IMR-90 (cell line): Measurements from ENCODE around the gene TRAF3. TPM values are rescaled to one million over a fixed set of nuclear protein-coding genes. Genes with fewer than 3 reads are reported as not detected.

Experiments
- ATAC-seq: fragments of 200-7000 bp; cut with Tn5 transposase; 2 replicates; pipeline ENCODE4 v1.9.1; 2020; ENCODE audit warnings: low read depth, mild to moderate bottlenecking, moderate library complexity
- BruUV-seq: library from RNA; stranded (reverse); fragments of 400-500 nt; replicated peaks from 2 replicates; lab custom pipeline; 2021; lab: Mats Ljungman, UMichigan
- CTCF ChIA-PET: fragments of 300-600 bp; formaldehyde crosslinking; extraction: SDS; loops from one replicate; lab custom pipeline; 2021; ENCODE audit warnings: antibody characterized with exemption; lab: Yijun Ruan, JAX
- POLR2A ChIA-PET: fragments of 300-600 bp; sonication (Branson Sonifier 250); formaldehyde crosslinking; loops from one replicate; lab custom pipeline; 2022; ENCODE audit warnings: antibody characterized with exemption; ENCODE audit not compliant: unreplicated experiment; lab: Charles Lee
- DNase-seq: peaks from one replicate; pipeline ENCODE4 v3.0.0; 2013
- H2AFZ ChIP-seq: replicated peaks from 2 replicates; pipeline ENCODE3; 2013; ENCODE audit warnings: low read length, mild to moderate bottlenecking; ENCODE audit not compliant: poor library complexity
- H2AK5ac ChIP-seq: 2 replicates; pipeline ENCODE4 v1.6.1; 2013; ENCODE audit warnings: low read depth, low read length, inconsistent platforms
- H2AK9ac ChIP-seq: replicated peaks from 2 replicates; pipeline ENCODE3; 2013; ENCODE audit warnings: mild to moderate bottlenecking, low read depth, low read length, moderate library complexity; ENCODE audit not compliant: poor library complexity
- H2BK120ac ChIP-seq: 2 replicates; pipeline ENCODE4 v1.6.1; 2013; ENCODE audit warnings: low read depth, low read length, inconsistent platforms
- H2BK15ac ChIP-seq: 3 replicates; pipeline ENCODE4 v1.6.1; 2013; ENCODE audit warnings: low read depth, low read length, inconsistent platforms
- H2BK20ac ChIP-seq: 2 replicates; pipeline ENCODE4 v1.6.1; 2013; ENCODE audit warnings: low read depth, mild to moderate bottlenecking, inconsistent platforms, low read length, moderate library complexity
- H2BK5ac ChIP-seq: 2 replicates; pipeline ENCODE4 v1.6.1; 2013; ENCODE audit warnings: mild to moderate bottlenecking, low read depth, low read length, inconsistent platforms; ENCODE audit not compliant: poor library complexity, severe bottlenecking
- H3K14ac ChIP-seq: replicated peaks from 2 replicates; pipeline ENCODE4 v1.6.1; 2013; ENCODE audit warnings: low read depth, low read length, inconsistent platforms
- H3K18ac ChIP-seq: 2 replicates; pipeline ENCODE4 v1.6.1; 2013; ENCODE audit warnings: low read depth, low read length, control low read depth
- H3K23ac ChIP-seq: 2 replicates; pipeline ENCODE4 v1.6.1; 2013; ENCODE audit warnings: low read depth, low read length, inconsistent platforms
- H3K27ac ChIP-seq: 2 replicates; pipeline ENCODE4 v1.5.1; 2013; ENCODE audit warnings: mild to moderate bottlenecking, control low read depth, low read length; ENCODE audit not compliant: insufficient read depth
- H3K27me3 ChIP-seq: 2 replicates; pipeline ENCODE4 v1.6.1; 2013; ENCODE audit warnings: low read length; ENCODE audit not compliant: control insufficient read depth, insufficient read depth
- H3K36me3 ChIP-seq: 2 replicates; pipeline ENCODE4 v1.6.1; 2013; ENCODE audit warnings: low read length, mixed read lengths; ENCODE audit not compliant: control insufficient read depth, insufficient read depth
- H3K4ac ChIP-seq: 2 replicates; pipeline ENCODE4 v1.6.1; 2013; ENCODE audit warnings: low read depth, low read length, inconsistent platforms
- H3K4me1 ChIP-seq: 2 replicates; pipeline ENCODE4 v1.6.1; 2013; ENCODE audit warnings: low read length, mixed read lengths; ENCODE audit not compliant: control insufficient read depth, insufficient read depth
- H3K4me2 ChIP-seq: 2 replicates; pipeline ENCODE4 v1.6.1; 2013; ENCODE audit warnings: low read depth, mild to moderate bottlenecking, control low read depth, low read length, moderate library complexity
- H3K4me3 ChIP-seq: 2 replicates; pipeline ENCODE4 v1.5.1; 2013; ENCODE audit warnings: low read depth, mild to moderate bottlenecking, control low read depth, low read length, moderate library complexity; ENCODE audit not compliant: insufficient read depth
- H3K56ac ChIP-seq: 2 replicates; pipeline ENCODE4 v1.6.1; 2013; ENCODE audit warnings: low read length, inconsistent platforms; ENCODE audit not compliant: insufficient read depth; ENCODE audit errors: extremely low read depth
- H3K79me1 ChIP-seq, 2 experiments: 2 replicates each; pipeline ENCODE4 v1.6.1; 2013; ENCODE audit warnings: low read length in 2 of 2, inconsistent platforms in 1 of 2, low read depth in 1 of 2
- H3K9ac ChIP-seq: 2 replicates; pipeline ENCODE4 v1.6.1; 2013; ENCODE audit warnings: low read depth, low read length, control low read depth
- H3K9me1 ChIP-seq: 2 replicates; pipeline ENCODE4 v1.6.1; 2013; ENCODE audit warnings: low read length, inconsistent platforms; ENCODE audit not compliant: insufficient read depth
- H3K9me3 ChIP-seq: 2 replicates; pipeline ENCODE4 v1.6.1; 2013; ENCODE audit warnings: low read length; ENCODE audit not compliant: control insufficient read depth, insufficient read depth
- H4K20me1 ChIP-seq: 2 replicates; pipeline ENCODE4 v1.6.1; 2013; ENCODE audit warnings: low read length, inconsistent platforms; ENCODE audit not compliant: insufficient read depth
- H4K5ac ChIP-seq: 2 replicates; pipeline ENCODE4 v1.6.1; 2013; ENCODE audit warnings: mild to moderate bottlenecking, low read depth, low read length, control low read depth
- H4K8ac ChIP-seq, 2 experiments: 2 replicates each; pipeline ENCODE4 v1.6.1; 2013; ENCODE audit warnings: low read depth in 2 of 2, low read length in 2 of 2, control low read depth in 1 of 2, inconsistent platforms in 1 of 2
- H4K91ac ChIP-seq: 2 replicates; pipeline ENCODE4 v1.6.1; 2013; ENCODE audit warnings: low read depth, low read length, inconsistent platforms; ENCODE audit not compliant: insufficient read depth
- BHLHE40 ChIP-seq: fragments of 150-350 bp; IDR thresholded peaks from 2 replicates; pipeline ENCODE4 v1.6.1; 2016; ENCODE audit warnings: mild to moderate bottlenecking, low read depth, low read length
- CEBPB ChIP-seq: IDR thresholded peaks from 2 replicates; pipeline ENCODE4 v1.6.1; 2012; ENCODE audit warnings: low read depth, low read length, improper control_type of control experiment
- CHD1 ChIP-seq: IDR thresholded peaks from 2 replicates; pipeline ENCODE4 v1.6.1; 2012; ENCODE audit warnings: low read depth, low read length, improper control_type of control experiment
- ELK1 ChIP-seq: fragments of 150-350 bp; IDR thresholded peaks from 2 replicates; pipeline ENCODE4 v1.6.1; 2016; ENCODE audit warnings: low read depth, mild to moderate bottlenecking, low read length, moderate library complexity, borderline replicate concordance
- FOS ChIP-seq: fragments of 150-350 bp; IDR thresholded peaks from 2 replicates; pipeline ENCODE4 v1.6.1; 2016; ENCODE audit warnings: low read depth, low read length
- MAFK ChIP-seq: IDR thresholded peaks from 2 replicates; pipeline ENCODE4 v1.6.1; 2012; ENCODE audit warnings: low read depth, low read length, improper control_type of control experiment
- MAZ ChIP-seq: IDR thresholded peaks from 2 replicates; pipeline ENCODE4 v1.6.1; 2012; ENCODE audit warnings: low read depth, mild to moderate bottlenecking, low read length, improper control_type of control experiment, moderate library complexity, borderline replicate concordance
- MXI1 ChIP-seq: IDR thresholded peaks from 2 replicates; pipeline ENCODE4 v1.6.1; 2012; ENCODE audit warnings: low read depth, mild to moderate bottlenecking, low read length, moderate library complexity, borderline replicate concordance
- POLR2A ChIP-seq: IDR thresholded peaks from 2 replicates; pipeline ENCODE4 v1.6.1; 2012; ENCODE audit warnings: mild to moderate bottlenecking, low read depth, low read length
- RAD21 ChIP-seq: IDR thresholded peaks from 2 replicates; pipeline ENCODE4 v1.6.1; 2012; ENCODE audit warnings: low read length, improper control_type of control experiment
- RCOR1 ChIP-seq: IDR thresholded peaks from 2 replicates; pipeline ENCODE4 v1.6.1; 2012; ENCODE audit warnings: mild to moderate bottlenecking, low read length, improper control_type of control experiment; ENCODE audit not compliant: insufficient replicate concordance
- SMC3 ChIP-seq: fragments of 150-350 bp; IDR thresholded peaks from 2 replicates; pipeline ENCODE4 v1.6.1; 2016; ENCODE audit warnings: low read depth, mild to moderate bottlenecking, antibody characterized with exemption, low read length, moderate library complexity
- USF2 ChIP-seq: fragments of 150-350 bp; IDR thresholded peaks from 2 replicates; pipeline ENCODE4 v1.6.1; 2017; ENCODE audit warnings: mild to moderate bottlenecking, antibody characterized with exemption, low read length, low read depth
- WGBS, 2 experiments: methylation state at CpG; one replicate each; pipeline versions ENCODE4 v1.1.5 to v1.1.7; 2013; ENCODE audit warnings: missing lambda C conversion rate in 2 of 2; ENCODE audit not compliant: insufficient read length in 1 of 2; ENCODE audit errors: extremely low coverage in 2 of 2; 5-methylcytosine and 5-hydroxymethylcytosine counted together
- dilution Hi-C: fragments of 300-500 bp; cut with HindIII; formaldehyde crosslinking; loops from one replicate; pipeline ENCODE4 v1.14.3; 2018; ENCODE audit warnings: low sequenced_read_pairs; ENCODE audit not compliant: unreplicated experiment
- in situ Hi-C: fragments of 300-500 bp; cut with MboI; formaldehyde crosslinking; loops from 3 replicates; pipeline ENCODE4 v1.14.3; 2019; ENCODE audit warnings: low sequenced_read_pairs, inconsistent platforms, mixed read lengths
- intact Hi-C: fragments of 100-400 bp; cut with micrococcal nuclease; formaldehyde crosslinking; loops from 2 replicates; pipeline ENCODE4 v1.10.0; 2022
- polyA plus RNA-seq, 3 experiments: library from polyadenylated mRNA; depleted of rRNA; stranded (reverse); fragments of >200 nt; gene quantifications; 2 replicates each; pipeline ENCODE4 v1.2.3, GENCODE V29; 2012; ENCODE audit warnings: low replicate concordance in 1 of 3
- total RNA-seq: library from RNA; depleted of rRNA; stranded (reverse); fragments of >200 nt; gene quantifications from 2 replicates; pipeline ENCODE4 v1.2.3, GENCODE V29; 2012

The TRAF3 gene
- total and polyA plus RNA-seq, 2 of the 4 experiments (the other 2 are of a cell fraction): 21.2 to 25.3 TPM

- no peak overlapping the region for H3K56ac ChIP-seq
- H3K27me3 ChIP-seq: no peaks in the 10 kb centered on the region
- WGBS, 2 experiments: 83% methylated on average over 7 of the region's 18 CpGs; no CpG with 5 or more reads in 1 of the 2 experiments
- H3K4me3 ChIP-seq: no peak overlapping the region
- no peak overlapping the region for H2AK9ac ChIP-seq
- H3K79me1 ChIP-seq: no peaks in the 10 kb centered on the region
- ChIA-PET CTCF (no interaction called here), POLR2A (no interaction called here)
- no peak for ATAC-seq
- H3K14ac ChIP-seq: no peak overlapping the region
- H4K20me1 ChIP-seq: no peaks in the 10 kb centered on the region; the same call in 1 of the 2 replicates
- H3K36me3 ChIP-seq: no peaks in the 10 kb centered on the region
- H2BK20ac ChIP-seq: no peak overlapping the region
- no peak overlapping the region for H3K4me2 ChIP-seq
- no peak overlapping the region for H2AFZ ChIP-seq
- no peak for DNase-seq
- no peak overlapping the region for H3K18ac ChIP-seq
- H3K23ac ChIP-seq: no peak overlapping the region
- no peak overlapping the region for H4K5ac ChIP-seq
- no peak overlapping the region for H4K91ac ChIP-seq
- no peak overlapping the region for H2BK5ac ChIP-seq
- H3K9me3 ChIP-seq: no peaks in the 10 kb centered on the region
- no peak overlapping the region for H2BK120ac ChIP-seq
- intact Hi-C loops: loop anchor here (1.0 to 10.0 kb wide), 4 partner anchors 222 to 478 kb away; partner anchors contain the start of gene RCOR1
- H3K9ac ChIP-seq: no peak overlapping the region
- in situ Hi-C loops: loop anchor here (10.0 kb wide), 2 partner anchors 142 to 222 kb away; partner anchors contain the start of gene TRAF3
- no peak overlapping the region for H4K8ac ChIP-seq
- dilution Hi-C loops: no loop called here
- H2AK5ac ChIP-seq: no peak overlapping the region
- TF ChIP-seq POLR2A (no peak), MAFK (no peak), ELK1 (no peak), MXI1 (no peak), FOS (no peak), BHLHE40 (no peak), MAZ (no peak), CHD1 (no peak), SMC3 (no peak), RAD21 (no peak), USF2 (no peak), RCOR1 (no peak), CEBPB (no peak)
- H2BK15ac ChIP-seq: no peak overlapping the region
- no peaks in the 10 kb centered on the region for H3K9me1 ChIP-seq
- H3K4me1 ChIP-seq: no peaks in the 10 kb centered on the region
- no TSS peak for BruUV-seq
- H3K27ac ChIP-seq: no peak overlapping the region
- no peak overlapping the region for H3K4ac ChIP-seq
These were observed 139.3 kb downstream of the TRAF3 start for GRCh38 chr14:102916347-102917055.
